GM21723 (cell line): ENCODE data around the gene STUM.
"Not testable (repeated sequence)": the region's sequence is repeated elsewhere in the genome, so short reads cannot be mapped to it uniquely, and the experiment has no call there.

Experiments
- ATAC-seq: cut with Tn5 transposase; IDR thresholded peaks from one replicate; pipeline ENCODE4 v1.9.1; 2021; ENCODE audit warnings: mild to moderate bottlenecking, moderate library complexity; ENCODE audit not compliant: unreplicated experiment

Gene STUM

GRCh38 chr1:226580625-226581270, 32.2 kb downstream of the STUM start:
- ATAC-seq, result no peak

DNA sequence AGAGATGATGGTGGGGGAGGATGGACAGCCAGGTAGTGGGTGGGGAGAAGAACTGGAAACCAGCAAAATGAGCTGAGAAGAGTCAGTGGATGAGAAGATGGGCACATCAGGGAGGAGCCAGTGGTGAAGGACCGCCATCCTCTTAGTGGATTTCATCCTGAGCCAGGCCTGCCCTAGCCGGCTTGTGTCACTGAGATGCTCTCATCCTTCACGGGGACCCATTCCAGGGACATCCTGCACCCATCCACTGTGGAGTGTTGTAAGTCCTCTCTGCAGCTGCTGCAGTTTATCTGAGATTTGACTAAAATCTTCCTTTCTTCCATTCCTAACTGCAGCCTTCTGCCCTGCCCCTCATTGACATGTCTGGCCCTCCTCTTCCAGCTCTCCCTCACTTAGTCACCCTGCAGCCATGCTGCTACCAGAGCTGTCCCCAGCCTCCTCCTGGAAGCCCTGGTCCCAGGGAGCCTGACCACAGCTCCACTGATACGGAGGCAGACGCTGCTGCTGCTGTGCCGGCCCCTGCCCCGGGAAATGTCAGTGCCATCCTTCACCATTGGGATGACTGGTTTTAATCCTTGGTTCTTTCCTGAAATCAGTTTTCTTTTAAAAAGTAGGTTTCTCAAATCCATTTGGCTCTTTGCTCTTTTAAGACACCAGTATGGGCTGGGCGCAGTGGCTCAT, 33.2 kb downstream of the STUM start:
- ATAC-seq, result no peak

DNA sequence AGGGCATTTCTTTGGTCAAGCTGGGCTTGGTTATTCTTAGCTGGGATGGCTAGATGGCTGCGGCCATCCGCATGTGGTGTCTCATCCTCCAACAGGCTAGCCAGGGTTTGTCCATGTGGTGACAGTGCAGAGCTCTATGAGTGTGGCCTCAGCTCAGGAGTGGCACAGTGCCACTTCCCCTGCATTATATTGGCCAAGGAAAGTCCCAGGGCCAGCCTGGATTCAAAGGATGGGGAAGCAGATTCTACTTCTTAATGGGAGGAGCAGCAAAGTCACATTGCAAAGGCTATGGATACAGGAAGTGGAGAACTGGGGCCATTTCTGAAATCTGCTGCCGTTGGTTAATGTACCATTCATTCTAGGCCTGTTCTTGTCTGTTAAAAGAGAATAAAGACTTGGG, 34.4 kb downstream of the STUM start:
- no peak for ATAC-seq

- no peak for ATAC-seq
Observed at GRCh38 chr1:226584164-226584563, 35.6 kb downstream of the STUM start.

- ATAC-seq, result no peak
Observed at GRCh38 chr1:226586116-226586515, 37.6 kb downstream of the STUM start.

DNA sequence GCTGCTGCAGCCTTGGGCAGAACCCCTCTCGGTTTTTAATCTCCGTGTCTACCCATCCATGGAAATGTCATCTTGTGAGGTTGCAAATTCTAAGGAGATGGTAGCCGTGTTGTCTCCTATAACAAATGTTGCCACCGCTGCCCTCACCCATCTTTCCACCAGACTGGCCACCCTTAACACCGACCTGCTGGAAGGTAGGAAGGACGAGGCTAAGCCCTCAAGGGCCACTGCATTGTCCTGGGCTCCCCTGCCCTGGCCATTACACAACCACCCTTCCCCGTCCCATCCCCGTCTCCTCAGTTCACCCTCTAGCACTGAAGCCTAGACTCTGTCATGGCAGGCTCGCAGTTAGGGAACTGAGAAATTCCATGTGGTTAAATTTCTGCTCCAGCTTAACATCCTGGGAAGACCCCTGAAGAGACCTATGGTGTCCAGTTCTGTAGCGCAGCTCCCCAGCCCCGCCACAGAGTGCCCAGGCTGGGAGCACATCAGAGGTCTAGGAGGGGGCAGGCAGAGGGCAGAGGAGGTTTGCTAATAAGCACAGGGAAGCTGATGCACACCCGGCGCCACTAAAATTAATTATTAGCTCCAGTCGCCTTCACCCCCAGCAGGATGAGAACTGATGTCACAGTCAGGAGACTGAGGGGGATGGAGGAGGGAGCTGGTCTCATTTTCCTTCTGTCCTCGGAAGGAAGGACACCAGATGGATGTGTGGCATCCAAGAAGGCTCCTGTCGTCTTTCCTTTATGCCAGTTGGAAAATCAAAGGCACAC, 38.3 kb downstream of the STUM start:
- no peak for ATAC-seq

DNA sequence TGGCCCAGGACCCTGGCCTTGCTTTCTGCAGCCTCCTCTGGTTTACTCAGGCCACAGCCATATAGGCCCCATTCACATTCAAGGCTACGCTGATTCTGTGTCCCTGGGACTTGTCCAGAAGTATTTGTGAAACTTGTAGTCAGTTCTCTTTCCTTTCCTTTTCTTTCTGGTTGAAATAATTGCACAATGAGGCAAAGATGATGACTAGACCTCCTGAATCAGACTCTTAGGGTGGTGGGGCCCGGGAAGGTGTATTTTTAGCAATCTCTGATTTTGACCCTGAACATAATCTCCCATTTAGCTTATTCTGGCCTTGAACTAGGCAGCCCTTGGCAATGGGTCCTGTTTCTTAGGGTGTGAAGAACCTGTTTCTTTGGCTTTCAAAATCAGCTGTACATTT, 39.9 kb downstream of the STUM start:
- ATAC-seq, result no peak

- no peak for ATAC-seq
Observed at GRCh38 chr1:226589008-226589733, 40.6 kb downstream of the STUM start.

GRCh38 chr1:226590614-226591013, 42.0 kb downstream of the STUM start:
- ATAC-seq, result no peak

DNA sequence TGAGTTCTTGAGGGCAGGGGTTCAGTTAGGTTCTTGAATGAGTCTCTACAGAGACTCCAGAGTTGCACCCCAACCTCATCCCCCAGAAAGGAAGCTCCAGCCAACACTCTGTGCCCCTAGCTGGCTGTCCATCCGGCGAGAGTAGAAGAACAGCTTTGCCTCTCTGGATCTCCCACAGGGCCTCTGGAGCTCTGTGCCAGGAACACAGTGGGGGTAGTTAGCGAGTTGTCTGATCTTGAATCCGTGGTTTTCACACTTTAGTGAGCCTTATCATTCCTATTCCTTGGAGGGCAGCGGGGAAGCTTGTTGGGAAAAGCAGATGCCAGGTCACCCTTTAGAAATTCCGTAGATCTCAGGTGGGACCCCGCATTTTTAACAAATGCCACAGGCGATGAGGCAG, 45.0 kb downstream of the STUM start:
- no peak for ATAC-seq

DNA sequence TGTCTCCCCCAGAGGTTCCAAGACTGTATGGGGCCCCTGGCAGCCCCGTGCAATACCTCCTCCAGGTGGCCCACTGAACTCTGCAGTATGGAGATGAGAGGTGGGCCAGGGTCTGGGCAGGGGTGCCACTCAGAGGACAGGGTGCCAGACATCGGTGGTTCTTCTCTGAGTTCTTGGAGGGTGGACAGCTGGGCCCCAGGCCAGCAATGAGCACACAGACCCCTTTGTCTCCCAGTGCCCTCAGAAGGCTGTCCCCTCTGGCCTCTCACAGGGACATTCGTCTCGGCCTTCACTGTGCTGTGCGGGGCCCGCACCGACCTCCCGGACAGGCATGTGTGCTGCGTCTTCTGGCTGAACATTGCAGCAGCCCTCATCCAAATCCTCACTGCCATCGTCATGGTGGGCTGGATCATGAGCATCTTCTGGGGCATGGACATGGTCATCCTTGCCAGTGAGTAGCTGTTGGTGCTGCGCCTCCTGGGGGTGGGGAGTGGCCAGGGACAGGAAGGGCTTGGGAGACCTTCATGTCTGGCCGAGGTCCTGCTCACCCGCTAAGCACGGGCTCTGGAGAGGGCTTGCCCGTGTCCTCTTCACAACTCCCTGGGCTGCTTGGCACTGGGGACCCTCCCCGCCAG, 48.1 kb downstream of the STUM start:
- no peak for ATAC-seq

DNA sequence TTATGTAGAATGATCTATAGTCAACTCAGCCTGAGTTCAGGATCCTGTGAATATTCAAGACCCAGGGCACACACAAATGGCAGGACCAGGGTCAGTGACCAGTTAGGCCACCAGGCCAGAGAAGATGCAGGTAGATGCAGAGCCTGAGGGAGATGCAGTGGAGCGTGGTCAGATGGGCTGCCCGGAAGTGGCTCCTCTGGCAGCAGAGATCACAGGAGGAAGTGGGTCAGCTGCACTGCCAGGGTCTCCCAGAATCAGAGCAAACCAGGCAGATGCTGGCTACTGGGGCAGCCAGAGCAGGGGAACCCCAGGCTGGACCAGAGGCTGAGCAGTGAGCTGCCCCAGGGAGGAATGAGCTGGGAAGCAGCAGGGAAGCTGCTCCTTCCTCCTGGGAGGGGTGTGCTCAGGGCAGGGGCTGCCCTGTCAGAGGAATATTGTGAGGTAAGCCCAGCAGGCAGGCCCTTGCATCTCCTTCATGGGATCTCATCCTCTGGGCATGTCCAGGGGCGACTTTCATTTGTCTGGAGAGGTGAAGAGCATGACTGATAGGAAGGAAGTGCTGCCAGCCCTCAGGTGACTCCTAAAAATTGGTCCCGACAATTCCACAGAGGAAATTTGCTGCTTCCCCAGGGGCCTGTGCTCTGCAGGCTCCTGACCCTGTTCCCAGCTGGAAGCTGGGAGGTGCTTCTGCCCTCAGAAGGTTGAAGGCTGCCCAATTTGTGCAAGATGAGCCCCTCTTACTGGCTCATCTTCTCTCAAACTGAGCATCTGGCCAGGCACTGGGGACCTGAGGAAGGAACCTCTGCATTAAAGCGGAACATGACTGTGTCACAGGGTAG, 49.3 kb downstream of the STUM start:
- ATAC-seq, result no peak

DNA sequence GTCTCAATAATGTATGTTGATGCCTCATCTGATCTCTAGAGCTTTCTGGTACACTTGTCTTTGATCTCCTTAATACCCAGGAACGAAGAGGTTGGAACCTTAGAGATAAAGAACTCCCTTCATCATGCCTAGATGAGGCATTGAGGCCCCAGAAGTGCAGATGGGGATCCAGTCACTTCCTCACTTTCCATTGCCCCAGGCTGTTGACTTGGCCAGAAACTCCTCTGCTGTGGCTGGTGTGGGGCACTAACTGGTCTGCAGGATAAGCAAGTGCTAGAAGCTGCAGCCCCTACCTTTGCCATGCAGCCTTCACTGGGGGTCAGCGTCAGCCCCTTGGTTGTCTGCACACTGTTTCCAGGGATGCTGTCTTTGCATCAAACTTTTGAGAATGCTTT, 49.9 kb downstream of the STUM start:
- ATAC-seq, result no peak

DNA sequence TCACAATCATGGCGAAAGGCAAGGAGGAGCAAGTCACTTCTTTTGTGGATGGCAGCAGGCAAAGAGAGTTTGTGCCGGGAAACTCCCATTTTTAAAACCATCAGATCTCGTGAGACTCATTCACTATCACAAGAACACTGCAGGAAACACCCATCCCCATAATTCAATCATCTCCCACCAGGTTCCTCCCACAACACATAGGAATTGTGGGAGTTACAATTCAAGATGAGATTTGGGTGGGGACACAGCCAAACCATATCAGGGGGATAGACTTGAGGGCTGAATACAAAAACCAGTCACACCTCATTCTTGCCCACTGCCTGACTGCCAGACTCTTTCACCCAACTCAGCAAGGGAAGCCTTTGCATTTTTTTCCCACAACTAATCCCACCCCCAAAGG, 50.4 kb downstream of the STUM start:
- ATAC-seq, result not testable (repeated sequence)

DNA sequence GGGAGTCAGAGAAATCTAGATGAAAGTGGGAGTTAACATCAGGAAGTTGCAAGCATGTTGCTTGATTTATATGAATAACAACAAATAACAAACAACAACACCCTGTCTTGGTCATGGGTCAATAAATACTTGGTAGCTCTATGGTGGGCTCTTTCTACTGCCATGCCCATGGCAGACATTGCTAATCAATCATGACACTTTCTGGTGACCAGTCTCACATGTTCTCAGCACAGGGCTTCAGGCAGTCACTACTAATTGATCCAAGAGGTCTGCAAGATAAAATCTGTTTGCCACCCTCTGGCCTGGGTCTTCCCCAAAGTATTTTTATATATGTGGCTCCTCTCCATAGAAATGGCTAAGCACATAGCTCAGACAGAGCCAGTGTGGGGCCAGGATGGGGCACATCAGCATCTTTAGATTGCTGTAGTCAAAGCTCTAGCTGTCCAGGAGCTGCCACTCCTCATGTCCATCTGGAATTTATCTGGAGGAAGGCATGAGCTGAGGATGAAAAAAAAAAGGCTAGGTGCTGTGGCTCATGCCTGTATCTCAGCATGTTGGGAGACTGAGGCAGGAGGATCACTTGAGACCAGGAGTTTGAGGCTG, 51.2 kb downstream of the STUM start:
- ATAC-seq, result no peak

- no peak for ATAC-seq
Observed at GRCh38 chr1:226600254-226600653, 51.7 kb downstream of the STUM start.

GRCh38 chr1:226601456-226601855, 52.9 kb downstream of the STUM start:
- ATAC-seq, result no peak

GRCh38 chr1:226602186-226603021, 53.8 kb downstream of the STUM start:
- ATAC-seq, result no peak
